HepG2 (cell line): ENCODE results near the gene CRIP1. TPM values are rescaled to one million over a fixed set of nuclear protein-coding genes. Genes with fewer than 3 reads are reported as not detected.

Experiments
- AHDC1 ChIP-seq: sonication (generic); formaldehyde crosslinking; IDR thresholded peaks from 2 replicates; pipeline ENCODE4 v1.5.1; 2020; ENCODE audit warnings: mild to moderate bottlenecking, missing genetic modification reagents, borderline replicate concordance
- CTCF ChIP-seq: sonication (generic); formaldehyde crosslinking; IDR thresholded peaks from 2 replicates; pipeline ENCODE4 v1.5.0; 2020; ENCODE audit warnings: mild to moderate bottlenecking, missing genetic modification reagents, moderate library complexity
- MED13 ChIP-seq: sonication (generic); formaldehyde crosslinking; IDR thresholded peaks from 2 replicates; pipeline ENCODE4 v1.5.0; 2020; ENCODE audit warnings: missing genetic modification reagents
- MNT ChIP-seq: fragments of 450-650 bp; IDR thresholded peaks from 2 replicates; pipeline ENCODE4 v1.6.1; 2016
- MYC ChIP-seq: sonication (generic); formaldehyde crosslinking; IDR thresholded peaks from 2 replicates; pipeline ENCODE4 v1.9.0; 2021; ENCODE audit warnings: missing genetic modification reagents, borderline replicate concordance
- NR2C2 ChIP-seq: sonication (generic); formaldehyde crosslinking; IDR thresholded peaks from 2 replicates; pipeline ENCODE4 v1.4.0; 2020; ENCODE audit warnings: missing genetic modification reagents, mild to moderate bottlenecking, moderate library complexity, borderline replicate concordance
- REL ChIP-seq: sonication (generic); formaldehyde crosslinking; conservative IDR thresholded peaks from 2 replicates; pipeline ENCODE4 v1.8.0; 2022; ENCODE audit warnings: mild to moderate bottlenecking, missing genetic modification reagents, moderate library complexity
- REPIN1 ChIP-seq: sonication (generic); formaldehyde crosslinking; IDR thresholded peaks from 2 replicates; pipeline ENCODE4 v1.8.0; 2022; ENCODE audit warnings: missing genetic modification reagents, low read depth, mild to moderate bottlenecking, borderline replicate concordance
- SMC3 ChIP-seq: IDR thresholded peaks from 2 replicates; pipeline ENCODE4 v1.6.1; 2011; ENCODE audit warnings: low read length, improper control_type of control experiment
- ZBTB39 ChIP-seq: sonication (generic); formaldehyde crosslinking; IDR thresholded peaks from 2 replicates; pipeline ENCODE4 v1.5.0; 2020; ENCODE audit warnings: missing genetic modification reagents
- ZBTB7B ChIP-seq: sonication (generic); formaldehyde crosslinking; IDR thresholded peaks from 2 replicates; pipeline ENCODE4 v1.4.0; 2020; ENCODE audit warnings: missing genetic modification reagents
- ZNF577 ChIP-seq: sonication (generic); formaldehyde crosslinking; IDR thresholded peaks from 2 replicates; pipeline ENCODE4 v1.4.0; 2020; ENCODE audit warnings: mild to moderate bottlenecking, low read depth, missing genetic modification reagents, borderline replicate concordance
- ZNF597 ChIP-seq: sonication (generic); formaldehyde crosslinking; IDR thresholded peaks from 2 replicates; pipeline ENCODE4 v1.5.0; 2020; ENCODE audit warnings: missing genetic modification reagents
- ZNF775 ChIP-seq: sonication (generic); formaldehyde crosslinking; IDR thresholded peaks from 2 replicates; pipeline ENCODE4 v1.4.0; 2020; ENCODE audit warnings: missing genetic modification reagents, mild to moderate bottlenecking, moderate library complexity, borderline replicate concordance
- polyA plus RNA-seq, 8 experiments: library from polyadenylated mRNA; depleted of rRNA in 3 of 8; stranded (reverse) in 7 of 8; unstranded in 1 of 8; fragments of >200 nt; fragmentation: Illumina TruSeq in 4 of 8; extraction: Trizol in 4 of 8; gene quantifications; 2 replicates each; pipeline versions ENCODE4 v1.2.1 to v1.2.3, GENCODE V29; 2011 to 2016; ENCODE audit warnings: low read depth in 4 of 8, missing spikeins in 1 of 8, mixed read lengths in 1 of 8; ENCODE audit not compliant: insufficient read depth in 1 of 8
- total RNA-seq, 5 experiments: library from RNA; depleted of rRNA; stranded (reverse); fragments of >200 nt; fragmentation: Illumina TruSeq; extraction: Trizol; gene quantifications; 2 replicates each; pipeline ENCODE4 v1.2.3, GENCODE V29; 2016; ENCODE audit warnings: low read depth in 1 of 5

CRIP1 gene
- total and polyA plus RNA-seq, 2 of the 13 experiments (the other 11 are each of a cell fraction or from before 2014, with no cell fraction given): 53.9 to 59.5 TPM

- TF ChIP-seq MNT (peak; percentile 68), AHDC1 (CRISPR knock-in tag) (0 out of 2 replicates have a peak, but pooled peaks have one; percentile 46), SMC3 (no peak; the same call in 1 of the 2 replicates), CTCF (peak; percentile 80), ZBTB39 (CRISPR knock-in tag) (no peak), NR2C2 (CRISPR knock-in tag) (peak; percentile 33; the same call in 1 of the 2 replicates), ZNF775 (CRISPR knock-in tag) (no peak), MYC (peak; percentile 46; the same call in 1 of the 2 replicates), REL (CRISPR knock-in tag) (peak; percentile 11; the same call in 1 of the 2 replicates), ZBTB7B (CRISPR knock-in tag) (peak; percentile 49; the same call in 1 of the 2 replicates), REPIN1 (CRISPR knock-in tag) (peak; percentile 97), ZNF577 (CRISPR knock-in tag) (no peak), MED13 (CRISPR knock-in tag) (peak; percentile 65; the same call in 1 of the 2 replicates), ZNF597 (CRISPR knock-in tag) (no peak)
These were observed 4.1 kb downstream of the CRIP1 start, which contains the start of gene TEDC1 (continued) for GRCh38 chr14:105490572-105491365.
